HEK293 (cell line): ENCODE results near the gene NKD2.

Source experiments
- BCL11A ChIP-seq: fragments of 450-650 bp; formaldehyde crosslinking; IDR thresholded peaks from 2 replicates; pipeline ENCODE4 v1.5.1; 2016; ENCODE audit warnings: low read depth, missing biosample characterization, missing genetic modification characterization
- CTCF ChIP-seq: fragments of 450-650 bp; formaldehyde crosslinking; IDR thresholded peaks from 2 replicates; pipeline ENCODE4 v1.5.1; 2016; ENCODE audit warnings: missing biosample characterization, missing genetic modification characterization
- ZBTB17 ChIP-seq: fragments of 450-650 bp; formaldehyde crosslinking; IDR thresholded peaks from 2 replicates; pipeline ENCODE4 v1.5.1; 2016; ENCODE audit warnings: missing biosample characterization, missing genetic modification characterization
- ZFHX2 ChIP-seq: fragments of 450-650 bp; formaldehyde crosslinking; conservative IDR thresholded peaks from 2 replicates; pipeline ENCODE4 v1.5.1; 2016; ENCODE audit warnings: missing biosample characterization, missing genetic modification characterization
- ZNF274 ChIP-seq, 2 experiments: fragments of 200-500 bp in 1 of 2; fragments of 450-650 bp in 1 of 2; sonication (Bioruptor generic) in 1 of 2; formaldehyde crosslinking in 1 of 2; IDR thresholded peaks; 2 replicates each; pipeline versions ENCODE4 v1.5.1 to v1.6.1; 2014 to 2016; ENCODE audit warnings: borderline replicate concordance in 1 of 2, inconsistent platforms in 1 of 2, low read length in 1 of 2, missing biosample characterization in 1 of 2, missing genetic modification characterization in 1 of 2
- ZNF280D ChIP-seq: fragments of 450-650 bp; formaldehyde crosslinking; IDR thresholded peaks from 2 replicates; pipeline ENCODE4 v1.5.1; 2016; ENCODE audit warnings: missing biosample characterization, missing genetic modification characterization
- ZNF311 ChIP-seq: fragments of 450-650 bp; formaldehyde crosslinking; IDR thresholded peaks from 2 replicates; pipeline ENCODE4 v1.5.1; 2017; ENCODE audit warnings: missing biosample characterization, missing genetic modification characterization, borderline replicate concordance
- TF ChIP-seq, protein P1 (sequence below): fragments of 450-650 bp; formaldehyde crosslinking; optimal IDR thresholded peaks from 2 replicates; pipeline ENCODE3; 2016; ENCODE audit warnings: missing biosample characterization, mild to moderate bottlenecking, missing genetic modification characterization

GRCh38 chr5:1086871-1087270, 78.3 kb downstream of the NKD2 start:
- no peak for TF ChIP-seq ZNF274 (IDR thresholded peaks at IDR 0.05; ENCODE audit: low read length)
- TF ChIP-seq ZNF274 (tag by site-specific recombination; IDR thresholded peaks at IDR 0.05; ENCODE audit: borderline replicate concordance): no peak
- TF ChIP-seq, protein P1, sequence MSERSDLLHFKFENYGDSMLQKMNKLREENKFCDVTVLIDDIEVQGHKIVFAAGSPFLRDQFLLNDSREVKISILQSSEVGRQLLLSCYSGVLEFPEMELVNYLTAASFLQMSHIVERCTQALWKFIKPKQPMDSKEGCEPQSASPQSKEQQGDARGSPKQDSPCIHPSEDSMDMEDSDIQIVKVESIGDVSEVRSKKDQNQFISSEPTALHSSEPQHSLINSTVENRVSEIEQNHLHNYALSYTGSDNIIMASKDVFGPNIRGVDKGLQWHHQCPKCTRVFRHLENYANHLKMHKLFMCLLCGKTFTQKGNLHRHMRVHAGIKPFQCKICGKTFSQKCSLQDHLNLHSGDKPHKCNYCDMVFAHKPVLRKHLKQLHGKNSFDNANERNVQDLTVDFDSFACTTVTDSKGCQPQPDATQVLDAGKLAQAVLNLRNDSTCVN: no peak
- TF ChIP-seq ZFHX2: no peak
- TF ChIP-seq CTCF: no peak
- TF ChIP-seq ZNF311: no peak
- TF ChIP-seq ZBTB17 (tag by site-specific recombination): no peak
- no peak for TF ChIP-seq BCL11A
- no peak for TF ChIP-seq ZNF280D (tag by site-specific recombination)
